Stimulated activated CD4-positive, alpha-beta T cell treated with anti-CD3 and anti-CD28 coated beads, Interleukin-1b, Interleukin-23, amount 100 ng/mL, for 1 hour (primary cell): ENCODE measurements around the gene EIF4EBP3.
A peak's percentile ranks its signal among the peaks of the same experiment; 100 is the strongest.

ENCODE experiments used
- DNase-seq, 2 donors: peaks; one replicate each; pipeline ENCODE4 v3.0.0-alpha.2; 2020; ENCODE audit warnings: low read depth in 2 of 2

Gene EIF4EBP3

DNA sequence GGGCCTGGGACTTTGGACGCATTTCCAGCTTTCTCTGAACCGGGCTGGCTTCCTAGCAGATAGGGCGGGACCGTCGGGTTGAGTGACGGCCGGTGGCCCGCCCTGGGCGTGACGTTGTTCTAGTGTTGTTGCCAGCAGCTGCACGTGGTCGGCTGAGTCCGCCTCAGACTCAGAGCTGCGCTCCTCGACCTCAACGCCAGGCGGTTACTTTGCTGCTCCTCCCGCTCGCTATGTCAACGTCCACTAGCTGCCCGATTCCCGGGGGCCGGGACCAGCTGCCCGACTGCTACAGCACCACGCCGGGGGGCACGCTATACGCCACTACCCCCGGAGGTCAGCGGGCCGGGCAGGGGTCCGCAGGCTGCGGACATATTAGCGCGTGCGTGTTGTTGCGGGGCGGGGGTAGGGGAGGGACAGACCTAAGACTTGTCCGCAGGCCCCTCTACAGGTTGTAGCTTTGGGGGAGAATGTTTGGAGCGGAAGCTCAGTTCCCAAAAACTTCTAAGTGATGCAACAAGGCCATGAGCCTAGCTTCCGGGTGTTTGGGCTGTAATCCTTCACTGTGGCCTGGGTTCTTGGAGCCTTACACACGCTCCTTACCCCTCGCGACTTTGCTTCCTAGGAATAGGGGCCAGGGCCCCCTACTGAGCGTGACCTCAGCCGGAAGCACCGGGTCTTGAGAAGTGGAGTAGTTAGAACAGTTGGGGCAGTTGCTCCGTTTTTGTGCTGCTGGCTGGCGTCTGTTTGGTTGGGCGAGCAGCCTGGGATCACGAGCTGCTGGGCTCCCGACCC is at the start of gene EIF4EBP3:
Gene EIF4EBP3, plus strand, starts transcription at position 155 of the 792 bp plus-strand sequence. Its CDS starts 76 bp downstream, at position 231.
- peak; percentile 49 to 64 for DNase-seq

DNA sequence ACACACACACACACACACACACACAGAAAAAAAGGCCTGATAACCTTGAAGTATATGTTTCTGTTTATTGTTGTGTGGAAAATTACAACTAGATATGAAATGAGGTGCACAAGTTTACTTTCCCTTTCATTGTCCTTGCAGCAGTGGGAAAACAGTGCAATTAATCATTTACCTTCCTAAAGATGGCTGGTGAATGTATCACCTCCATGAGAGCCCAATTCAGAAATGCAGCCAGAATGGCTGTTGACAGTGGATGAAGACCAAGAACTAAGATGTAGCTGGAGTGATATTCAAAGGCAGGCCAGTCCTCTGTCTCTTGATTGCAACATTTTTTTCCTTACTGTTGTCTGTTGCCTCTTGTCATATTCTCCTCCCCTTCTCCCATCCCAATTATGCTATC is 49.6 kb upstream of the EIF4EBP3 start:
- DNase-seq: no peak

DNA sequence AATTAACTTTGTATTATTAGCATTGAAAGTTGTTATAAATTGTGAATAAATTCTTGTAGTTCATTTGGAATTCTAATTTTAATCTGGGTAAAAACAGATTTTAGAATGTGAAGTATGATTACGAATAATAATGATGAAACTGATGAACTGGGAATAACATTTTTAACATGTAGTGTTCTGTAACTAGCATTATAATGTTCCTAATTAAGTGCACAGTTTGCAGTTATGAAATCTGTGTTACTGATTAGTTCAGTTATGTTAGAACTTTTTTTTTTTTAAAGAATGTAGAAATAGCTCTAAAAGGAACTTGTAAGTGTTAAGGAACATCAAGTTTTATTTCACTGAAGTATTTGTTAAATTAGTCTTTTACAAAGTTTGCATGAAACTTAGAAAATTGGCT is 48.9 kb upstream of the EIF4EBP3 start:
- DNase-seq: no peak

DNA sequence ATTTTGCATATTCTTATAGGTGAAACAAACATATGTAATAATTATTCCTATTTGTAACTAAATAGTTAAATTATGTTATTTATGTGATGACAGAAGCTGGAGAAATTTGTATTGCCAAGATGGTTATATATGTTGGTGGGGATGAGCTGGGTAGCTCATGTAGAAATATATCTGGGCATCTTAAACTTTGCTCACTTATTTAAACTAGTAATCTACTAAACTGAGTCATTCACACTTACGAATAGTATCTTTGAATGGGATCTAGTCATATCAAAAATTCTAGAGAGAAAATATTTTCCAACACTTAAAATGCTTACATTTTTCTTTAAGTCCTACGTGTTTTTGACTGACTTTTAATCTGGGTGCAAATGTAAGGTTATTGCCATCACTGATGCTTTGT is 44.6 kb upstream of the EIF4EBP3 start:
- no peak for DNase-seq

GRCh38 chr5:140509898-140510297 is 37.6 kb upstream of the EIF4EBP3 start:
- DNase-seq: no peak

DNA sequence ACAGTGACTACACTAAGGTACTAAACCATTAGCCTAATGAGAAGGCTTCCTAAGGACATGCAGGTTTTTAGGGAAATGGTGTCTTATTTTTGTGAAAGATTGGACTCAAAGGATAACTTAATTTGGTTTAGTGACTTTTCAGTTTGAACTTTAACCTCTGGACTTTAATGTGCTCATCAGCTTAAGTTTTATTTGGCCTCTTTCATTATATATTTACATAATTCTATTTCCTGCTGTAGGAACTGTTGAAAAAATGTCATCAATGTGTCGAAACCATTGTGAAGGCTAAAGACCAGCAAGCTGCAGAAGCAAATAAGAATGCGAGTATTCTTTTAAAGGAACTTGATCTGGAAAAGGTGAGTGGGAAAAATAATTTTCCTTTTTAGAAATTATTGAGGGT is 34.3 kb upstream of the EIF4EBP3 start:
- no peak for DNase-seq

DNA sequence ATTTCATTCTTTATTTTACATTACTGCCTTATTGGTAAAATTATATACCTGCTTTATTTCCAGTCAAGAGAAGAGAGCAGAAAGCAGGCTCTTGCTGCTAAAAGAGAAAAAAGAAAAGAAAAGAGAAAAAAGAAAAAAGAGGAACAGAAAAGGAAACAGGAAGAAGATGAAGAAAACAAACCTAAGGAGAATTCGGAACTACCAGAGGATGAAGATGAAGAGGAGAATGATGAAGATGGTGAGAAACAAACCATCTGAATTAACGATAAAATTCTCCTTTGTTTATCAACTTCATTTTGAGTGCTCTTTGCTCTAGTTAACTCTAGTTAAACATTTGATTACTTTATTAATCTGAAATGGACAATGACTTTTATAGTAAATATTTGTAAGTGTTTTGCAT is 23.5 kb upstream of the EIF4EBP3 start:
- no peak for DNase-seq

GRCh38 chr5:140540227-140540626 is 7.2 kb upstream of the EIF4EBP3 start:
- DNase-seq: no peak

- DNase-seq: no peak
Measured at GRCh38 chr5:140542972-140543371, 4.5 kb upstream of the EIF4EBP3 start.

DNA sequence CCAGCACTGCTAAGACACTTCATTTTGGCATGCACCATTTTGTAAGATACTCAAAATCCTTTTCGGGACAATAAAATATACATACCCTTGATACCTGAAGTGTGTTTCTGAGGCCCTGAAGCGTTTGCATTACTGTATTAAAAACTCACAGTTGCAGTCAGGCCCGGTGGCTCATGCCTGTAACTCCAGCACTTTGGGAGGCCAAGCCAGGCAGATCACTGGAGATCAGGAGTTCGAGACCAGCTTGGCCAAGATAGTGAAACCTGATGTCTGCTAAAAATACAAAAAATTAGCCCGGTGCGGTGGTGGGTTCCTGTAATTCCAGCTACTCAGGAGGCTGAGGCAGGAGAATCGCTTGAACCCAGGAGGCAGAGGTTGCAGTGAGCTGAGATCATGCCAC is 2.5 kb upstream of the EIF4EBP3 start:
- DNase-seq: no peak

GRCh38 chr5:140545606-140546005 is 1.9 kb upstream of the EIF4EBP3 start:
- DNase-seq: no peak

DNA sequence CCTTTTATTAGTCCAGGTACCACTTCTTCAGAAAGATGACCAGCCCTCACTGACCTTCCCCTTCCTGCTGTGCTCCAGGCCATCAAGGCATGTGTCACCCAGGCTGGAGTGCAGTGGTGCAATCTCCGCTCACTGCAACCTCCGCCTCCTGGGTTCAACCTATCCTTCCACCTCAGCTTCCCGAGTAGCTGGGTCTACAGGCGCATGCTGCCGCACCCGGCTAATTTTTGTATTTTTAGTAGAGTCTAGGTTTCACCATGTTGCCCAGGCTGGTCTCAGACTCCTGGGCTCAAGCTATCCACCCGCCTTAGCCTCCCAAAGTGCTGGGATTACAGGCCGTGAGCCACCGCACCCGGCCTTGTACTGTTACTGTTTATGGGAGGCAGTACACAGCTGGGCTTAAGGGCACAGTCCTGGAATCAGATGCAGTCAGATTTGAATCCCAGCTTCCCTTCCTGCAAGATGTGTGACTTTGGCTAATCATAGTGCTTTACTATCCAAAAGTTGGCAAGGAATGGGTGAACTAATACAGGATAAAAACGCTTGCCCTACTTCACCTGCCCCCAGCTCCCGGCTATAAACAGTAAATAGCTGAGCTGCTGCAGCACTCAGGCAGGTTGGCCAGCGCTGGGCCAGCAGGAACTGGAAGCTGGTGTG is 483 bp upstream of the EIF4EBP3 start:
- DNase-seq: no peak

GRCh38 chr5:140548300-140548688 is 832 bp downstream of the EIF4EBP3 start:
- no peak for DNase-seq

GRCh38 chr5:140548791-140549190 is 1.3 kb downstream of the EIF4EBP3 start:
- DNase-seq: no peak

DNA sequence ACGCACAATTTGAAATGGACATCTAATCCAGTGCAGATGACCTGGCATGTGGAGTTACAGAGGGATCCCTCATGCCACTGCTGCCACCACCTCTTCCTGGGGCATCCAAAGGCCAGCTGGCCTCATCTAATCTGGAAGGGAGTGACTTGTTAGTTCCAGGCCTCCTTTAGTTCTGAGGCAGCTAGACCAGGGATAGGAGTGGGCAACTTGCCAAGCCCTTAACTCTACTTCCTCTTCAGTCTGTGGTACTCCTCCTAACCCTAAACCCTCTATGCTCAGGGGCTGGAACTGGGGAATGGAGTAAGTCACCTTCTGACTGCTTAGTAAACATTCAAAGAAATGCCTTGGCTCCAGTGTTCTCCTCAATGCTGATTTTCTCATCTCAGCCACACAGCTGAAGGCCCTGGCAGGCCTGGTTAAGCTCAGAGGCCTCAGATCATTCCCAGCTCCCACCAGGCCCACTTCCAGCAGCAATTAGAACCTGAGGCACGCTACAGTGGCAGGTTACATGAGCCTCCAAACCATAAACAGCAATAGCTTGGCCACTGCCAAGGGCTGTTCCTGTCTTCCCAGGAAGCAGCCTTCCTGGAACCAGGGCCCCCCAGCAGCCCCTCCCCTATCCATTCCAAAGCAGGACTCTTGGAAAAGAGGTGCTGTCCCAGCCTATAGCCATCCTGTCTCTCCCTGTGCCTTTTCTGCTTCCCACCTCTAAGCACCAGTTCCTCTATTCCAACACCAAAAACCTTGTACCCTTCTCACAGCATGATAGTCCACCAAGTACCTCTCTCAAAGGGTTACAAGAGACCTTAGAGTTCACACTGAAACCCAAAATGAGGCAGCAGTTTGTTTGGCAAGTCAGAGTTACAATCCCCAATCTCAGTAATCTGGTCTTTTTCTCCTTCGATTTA is 2.0 kb downstream of the EIF4EBP3 start:
- no peak for DNase-seq

- DNase-seq: no peak
Measured at GRCh38 chr5:140550147-140551079, 3.0 kb downstream of the EIF4EBP3 start.

GRCh38 chr5:140551872-140552271 is 4.4 kb downstream of the EIF4EBP3 start:
- DNase-seq: no peak

- DNase-seq: no peak
Measured at GRCh38 chr5:140553657-140554056, 6.2 kb downstream of the EIF4EBP3 start.

- no peak for DNase-seq
Measured at GRCh38 chr5:140554454-140554853, 7.0 kb downstream of the EIF4EBP3 start.

DNA sequence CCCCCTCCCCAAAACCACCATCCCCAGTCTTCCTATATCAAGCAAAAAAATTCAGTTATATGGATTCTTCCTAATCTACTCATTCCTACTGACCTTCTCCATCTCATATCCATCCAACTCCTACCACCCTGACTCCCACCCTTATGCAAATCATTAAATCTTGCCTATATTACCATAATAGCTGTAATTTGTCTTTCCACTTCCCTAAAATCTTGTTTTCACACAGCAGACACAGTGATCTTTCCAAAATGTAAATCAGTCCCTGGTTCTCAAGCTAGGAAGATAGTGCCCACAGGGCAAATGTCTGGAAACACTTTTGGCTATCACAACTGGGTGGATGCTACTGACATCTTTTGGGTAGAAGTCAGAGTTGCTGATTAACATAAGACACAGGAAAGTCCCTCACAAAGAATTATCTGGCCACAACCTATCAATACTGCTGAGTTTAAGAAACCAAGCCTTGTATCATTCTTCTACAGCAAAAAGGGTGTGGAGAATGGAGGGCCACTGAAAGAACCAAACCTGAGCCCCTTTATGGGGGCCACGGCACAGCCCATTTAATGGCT is 8.4 kb downstream of the EIF4EBP3 start:
- no peak for DNase-seq

- no peak for DNase-seq
Measured at GRCh38 chr5:140556438-140556837, 9.0 kb downstream of the EIF4EBP3 start.
